ACC112 (cell line): Measurements from ENCODE around the gene IQSEC2.

Source experiments
- H2AFZ ChIP-seq: fragments of 200-600 bp; sonication (generic); one replicate; pipeline ENCODE4 v1.6.0; 2017; ENCODE audit warnings: antibody characterized with exemption, low read length; ENCODE audit not compliant: unreplicated experiment
- H3K27ac ChIP-seq: fragments of 200-600 bp; sonication (generic); 2 replicates; pipeline ENCODE4 v1.5.1; 2014; ENCODE audit warnings: low read depth, mild to moderate bottlenecking, antibody characterized with exemption, low read length, moderate library complexity
- H3K27me3 ChIP-seq: fragments of 200-600 bp; sonication (generic); 2 replicates; pipeline ENCODE4 v1.6.1; 2014; ENCODE audit warnings: mild to moderate bottlenecking, antibody characterized with exemption, low read length, moderate library complexity, mixed read lengths; ENCODE audit not compliant: insufficient read depth
- H3K36me3 ChIP-seq: fragments of 200-600 bp; sonication (generic); 2 replicates; pipeline ENCODE4 v1.6.1; 2016; ENCODE audit warnings: mild to moderate bottlenecking, antibody characterized with exemption, low read length, moderate library complexity, mixed read lengths; ENCODE audit not compliant: insufficient read depth
- H3K4me1 ChIP-seq: fragments of 200-600 bp; sonication (generic); one replicate; pipeline ENCODE4 v1.6.1; 2016; ENCODE audit warnings: low read length, mixed read lengths; ENCODE audit not compliant: insufficient read depth, unreplicated experiment, control insufficient read depth
- H3K4me3 ChIP-seq: fragments of 200-600 bp; sonication (generic); 2 replicates; pipeline ENCODE4 v1.5.1; 2014; ENCODE audit warnings: mild to moderate bottlenecking, low read depth, low read length
- H3K79me2 ChIP-seq: fragments of 200-600 bp; sonication (generic); one replicate; pipeline ENCODE4 v1.6.0; 2016; ENCODE audit warnings: low read length; ENCODE audit not compliant: control insufficient read depth, unreplicated experiment, insufficient read depth

IQSEC2 gene

DNA sequence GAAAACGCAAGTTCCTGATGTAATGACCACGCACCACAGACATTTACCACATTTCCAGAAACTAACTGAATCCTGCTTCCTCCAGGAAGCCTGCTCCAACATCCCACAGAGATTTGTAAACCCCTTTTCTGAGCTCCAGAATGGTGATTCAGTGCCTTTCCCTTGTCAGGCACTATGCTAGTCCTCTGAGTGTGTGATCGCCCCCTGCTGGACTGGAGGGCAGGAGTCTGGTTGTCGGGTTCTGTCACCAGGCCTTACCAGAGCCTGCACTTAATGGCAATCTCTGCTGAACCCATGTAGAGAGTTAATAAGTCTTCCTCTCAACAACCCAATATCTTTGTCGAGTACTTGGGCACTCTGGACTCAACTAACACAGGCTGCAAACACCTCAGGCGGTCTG lies 41.9 kb downstream of the IQSEC2 start:
- H2AFZ ChIP-seq, result no peak overlapping the region
- no peaks in the 10 kb centered on the region for H3K4me1 ChIP-seq
- no peaks in the 10 kb centered on the region for H3K27me3 ChIP-seq

DNA sequence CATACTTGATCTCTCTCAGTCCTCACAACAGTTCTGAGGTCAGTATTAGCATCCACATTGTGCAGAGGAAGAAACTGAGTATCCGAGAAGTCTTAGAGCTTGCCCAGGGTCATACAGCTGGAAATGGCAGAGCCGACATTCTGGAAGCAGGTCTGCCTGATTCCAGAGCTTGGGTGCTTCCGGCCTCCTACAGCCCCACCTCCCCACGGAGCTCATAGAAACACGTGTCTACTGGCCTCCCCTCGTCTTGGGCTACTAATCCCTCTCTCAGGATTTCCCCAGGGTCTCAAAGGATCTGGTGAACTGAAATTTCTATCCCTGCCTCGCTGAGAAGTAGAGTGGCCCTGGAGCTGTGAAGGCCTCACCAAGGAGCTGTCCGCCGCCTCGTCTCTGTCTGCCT lies 44.3 kb downstream of the IQSEC2 start:
- H3K36me3 ChIP-seq, result peaks cover 3% of the 10 kb centered on the region; the same call in 1 of the 2 replicates
- H3K4me3 ChIP-seq, result no peak overlapping the region
- H2AFZ ChIP-seq, result no peak overlapping the region
- H3K27ac ChIP-seq, result no peak overlapping the region
- H3K4me1 ChIP-seq, result no peaks in the 10 kb centered on the region
- no peaks in the 10 kb centered on the region for H3K79me2 ChIP-seq
- H3K27me3 ChIP-seq, result no peaks in the 10 kb centered on the region

More for the DNA sequence above, 41.9 kb downstream of the IQSEC2 start:
- Histone ChIP-seq H3K4me3 (no peak overlapping the region), H3K79me2 (no peaks in the 10 kb centered on the region), H3K27ac (no peak overlapping the region), H3K36me3 (peaks cover 3% of the 10 kb centered on the region; the same call in 1 of the 2 replicates)

DNA sequence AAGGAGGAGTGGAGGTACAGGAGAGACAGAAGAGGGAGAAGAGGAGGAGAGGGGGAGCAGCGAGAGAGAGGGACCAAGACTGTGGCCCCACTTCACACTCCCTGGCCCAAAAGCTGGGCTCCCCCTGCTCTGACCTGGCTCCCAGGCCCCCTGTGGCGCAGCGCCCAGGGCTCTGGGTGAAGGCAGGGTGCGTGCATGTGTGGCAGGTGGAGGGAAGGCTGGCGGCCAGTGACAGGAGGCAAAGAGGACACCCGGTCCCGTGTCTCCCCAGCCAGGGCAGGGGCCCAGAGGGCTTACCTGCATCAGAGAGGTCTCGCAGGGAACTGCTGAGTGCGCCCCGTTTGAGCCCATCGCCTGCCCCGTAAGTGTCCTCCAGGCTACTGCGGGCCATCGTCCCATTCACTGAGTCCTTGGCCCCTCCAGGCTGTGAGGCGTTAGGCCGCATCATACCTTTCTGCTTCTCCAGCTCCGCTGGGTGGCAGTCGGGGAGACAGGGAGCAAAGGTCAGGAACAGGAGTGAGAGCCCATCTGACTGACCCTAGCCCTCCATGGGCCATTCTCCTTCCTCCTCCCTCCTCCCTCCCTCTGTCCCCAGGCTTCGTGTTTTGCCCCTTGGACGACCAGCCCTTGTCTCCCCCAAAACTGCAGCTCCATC lies 45.2 kb downstream of the IQSEC2 start:
- Histone ChIP-seq H3K27me3 (no peaks in the 10 kb centered on the region), H3K36me3 (peaks cover 3% of the 10 kb centered on the region; the same call in 1 of the 2 replicates), H3K27ac (no peak overlapping the region), H3K4me1 (no peaks in the 10 kb centered on the region), H3K79me2 (no peaks in the 10 kb centered on the region), H2AFZ (no peak overlapping the region), H3K4me3 (no peak overlapping the region)

DNA sequence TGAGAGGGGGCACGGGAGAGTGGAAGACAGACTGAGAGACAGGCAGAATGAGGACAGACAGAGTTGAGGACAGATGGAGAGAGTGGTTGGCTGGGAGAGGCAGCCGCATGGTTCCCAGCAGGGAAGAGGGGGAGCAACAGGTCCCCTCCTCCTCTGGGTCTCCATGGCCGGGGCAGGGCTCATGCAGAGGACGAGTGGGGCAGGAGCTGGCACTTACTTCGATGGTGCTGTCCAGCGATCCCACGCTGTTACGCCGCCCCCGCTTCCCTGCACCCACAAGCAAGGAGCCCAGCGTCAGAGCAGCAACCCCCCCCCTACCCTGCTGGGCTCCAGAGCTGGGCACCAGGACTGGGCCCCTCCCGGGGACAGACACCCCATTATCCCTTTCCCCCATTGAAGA lies 45.8 kb downstream of the IQSEC2 start:
- H3K79me2 ChIP-seq, result no peaks in the 10 kb centered on the region
- H3K27me3 ChIP-seq, result no peaks in the 10 kb centered on the region
- no peaks in the 10 kb centered on the region for H3K4me1 ChIP-seq
- H2AFZ ChIP-seq, result no peak overlapping the region
- no peak overlapping the region for H3K4me3 ChIP-seq
- H3K27ac ChIP-seq, result no peak overlapping the region
- peaks cover 3% of the 10 kb centered on the region; the same call in 1 of the 2 replicates for H3K36me3 ChIP-seq

DNA sequence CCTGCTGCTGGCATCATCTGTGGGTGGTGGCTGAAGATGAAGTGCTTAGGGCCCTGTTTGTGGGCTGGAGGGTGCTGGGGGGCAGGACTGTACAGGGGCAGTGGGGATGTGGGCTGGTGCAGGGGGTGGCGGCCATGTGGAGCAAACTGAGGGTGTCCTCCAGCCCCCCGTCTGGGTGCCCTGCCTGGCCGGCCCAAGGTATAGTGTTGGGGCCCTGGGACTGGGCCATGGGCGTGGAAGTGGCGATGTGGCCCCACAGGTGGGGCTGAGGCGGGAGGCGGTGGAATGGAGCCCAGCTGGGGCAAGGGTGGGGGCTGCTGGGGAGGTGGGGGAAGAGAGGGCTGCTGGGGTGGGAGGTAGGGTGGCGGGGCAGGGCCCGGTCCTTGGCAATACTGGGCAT lies 46.9 kb downstream of the IQSEC2 start:
- H3K79me2 ChIP-seq, result no peaks in the 10 kb centered on the region
- H3K27ac ChIP-seq, result no peak overlapping the region
- no peak overlapping the region for H3K4me3 ChIP-seq
- no peaks in the 10 kb centered on the region for H3K27me3 ChIP-seq
- no peak overlapping the region for H2AFZ ChIP-seq
- no peaks in the 10 kb centered on the region for H3K4me1 ChIP-seq
- H3K36me3 ChIP-seq, result no peaks in the 10 kb centered on the region

DNA sequence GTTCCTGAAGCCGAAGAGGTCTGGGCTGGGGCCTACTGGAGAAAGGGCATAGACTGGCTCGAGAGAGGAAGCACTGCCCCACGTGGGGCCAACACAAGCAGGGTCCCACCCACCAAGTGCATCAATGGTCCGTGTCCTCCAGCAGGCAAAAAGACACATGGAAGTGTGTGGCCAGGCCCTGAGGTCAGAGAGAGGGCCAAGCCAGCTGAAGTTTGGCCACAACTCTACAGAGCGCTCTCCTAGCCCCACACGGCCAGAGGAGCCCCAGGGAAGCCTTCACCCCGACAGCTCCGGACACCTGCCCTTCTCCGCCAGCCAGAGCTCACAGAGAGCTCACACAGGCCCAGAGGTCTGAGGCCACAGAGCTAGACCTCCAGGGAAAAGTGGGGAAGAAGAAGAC lies 47.8 kb downstream of the IQSEC2 start:
- H3K36me3 ChIP-seq, result no peaks in the 10 kb centered on the region
- no peak overlapping the region for H3K4me3 ChIP-seq
- H2AFZ ChIP-seq, result no peak overlapping the region
- H3K4me1 ChIP-seq, result no peaks in the 10 kb centered on the region
- no peak overlapping the region for H3K27ac ChIP-seq
- no peaks in the 10 kb centered on the region for H3K79me2 ChIP-seq
- H3K27me3 ChIP-seq, result no peaks in the 10 kb centered on the region

DNA sequence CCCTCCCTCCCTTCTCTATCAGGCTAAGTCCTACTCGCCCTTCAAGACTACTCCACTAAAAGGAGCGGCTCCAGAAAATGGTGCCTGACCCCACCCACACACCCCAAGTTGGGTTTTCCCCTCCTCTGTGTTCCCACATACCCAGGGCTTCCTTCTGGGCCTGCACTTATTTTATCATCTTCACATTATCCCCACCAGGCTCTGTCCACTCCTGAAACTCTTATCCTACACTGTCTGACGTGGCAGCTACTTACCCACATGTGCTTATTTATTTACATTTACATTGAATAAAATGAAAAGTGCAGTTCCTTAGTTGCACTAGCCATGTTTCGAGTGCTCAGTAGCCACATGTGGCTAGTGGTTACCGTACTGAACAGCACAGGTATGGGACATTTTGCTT lies 51.3 kb downstream of the IQSEC2 start:
- no peaks in the 10 kb centered on the region for H3K36me3 ChIP-seq
- H3K4me3 ChIP-seq, result no peak overlapping the region
- no peak overlapping the region for H2AFZ ChIP-seq
- H3K79me2 ChIP-seq, result peaks cover under 1% of the 10 kb centered on the region
- peaks cover 4% of the 10 kb centered on the region for H3K4me1 ChIP-seq
- no peak overlapping the region for H3K27ac ChIP-seq
- H3K27me3 ChIP-seq, result no peaks in the 10 kb centered on the region

DNA sequence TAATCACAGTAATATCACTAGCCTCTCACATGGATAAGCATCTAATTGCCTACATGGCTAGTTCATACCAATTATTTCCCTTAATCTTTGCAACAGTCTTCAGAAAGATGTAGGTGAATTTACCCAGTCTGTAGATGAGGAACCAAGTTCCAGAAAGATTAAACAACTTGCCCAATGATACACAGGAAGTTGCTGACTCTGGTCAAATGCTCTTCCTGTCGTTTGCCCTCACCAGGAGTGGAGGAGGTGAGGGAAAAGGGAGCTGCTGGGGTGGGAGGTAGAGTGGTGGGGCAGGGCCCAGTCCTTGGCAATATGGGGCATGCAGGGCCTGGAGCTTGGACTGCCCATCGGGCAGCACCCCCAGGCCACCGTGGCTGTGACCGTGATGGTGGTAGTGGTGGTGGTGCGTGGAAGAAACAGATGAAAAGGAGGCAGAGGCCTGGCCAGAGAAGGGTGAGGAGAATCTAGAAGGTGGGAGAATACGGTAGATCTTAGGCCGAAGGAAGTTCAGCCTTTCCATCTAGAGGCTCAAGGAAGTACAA lies 54.1 kb downstream of the IQSEC2 start:
- peaks cover 13% of the 10 kb centered on the region for H3K4me1 ChIP-seq
- H3K4me3 ChIP-seq, result no peak overlapping the region
- peaks cover 29% of the 10 kb centered on the region for H3K79me2 ChIP-seq
- H3K27ac ChIP-seq, result no peak overlapping the region
- H2AFZ ChIP-seq, result no peak overlapping the region
- H3K27me3 ChIP-seq, result no peaks in the 10 kb centered on the region
- H3K36me3 ChIP-seq, result no peaks in the 10 kb centered on the region

DNA sequence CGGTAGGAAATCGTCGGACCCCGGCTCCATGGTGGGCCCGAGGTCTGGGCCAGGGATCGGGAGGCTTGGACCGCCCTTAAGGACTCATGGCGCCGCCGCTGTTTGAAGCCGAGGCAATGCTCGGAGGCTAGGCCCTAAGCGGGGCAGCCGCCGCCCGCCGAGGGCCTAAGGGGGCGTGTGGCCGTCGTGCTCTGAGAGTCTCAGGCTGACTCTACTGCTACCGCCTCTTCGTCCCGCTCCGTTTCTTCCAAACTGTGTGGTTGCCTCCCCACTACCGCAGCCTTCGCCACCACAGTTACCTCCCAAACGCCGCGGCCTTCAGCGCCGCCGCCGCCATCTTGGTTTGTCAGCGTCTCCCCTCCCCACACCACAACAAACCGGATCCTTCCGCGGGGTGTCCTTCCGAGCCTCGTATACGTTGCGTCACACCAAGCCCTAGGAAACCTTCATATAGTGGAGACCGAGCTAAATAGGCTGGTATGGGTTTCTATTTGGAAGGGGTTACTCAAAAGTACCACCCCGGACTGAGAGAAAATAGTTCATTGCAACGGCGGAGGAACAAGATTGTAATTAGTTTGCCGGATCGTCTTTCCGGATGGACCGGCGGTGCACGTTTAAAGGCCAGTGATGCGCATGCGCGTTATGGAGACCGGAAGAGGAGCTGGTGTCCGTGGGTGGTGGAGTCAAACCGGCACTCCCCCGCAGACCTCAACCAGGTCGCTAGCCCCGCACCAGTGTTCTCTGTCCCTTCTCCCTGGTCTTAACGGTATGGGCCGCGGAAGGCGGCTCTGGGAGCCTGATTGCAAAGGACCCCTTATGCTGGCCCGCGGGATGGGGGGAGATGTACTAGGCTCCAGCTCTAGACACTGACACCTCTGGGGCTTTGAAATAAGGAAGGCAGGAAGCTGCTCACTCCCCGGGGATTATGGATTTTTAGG lies 56.3 kb downstream of the IQSEC2 start, which contains the start of gene KDM5C:
Gene KDM5C, minus strand, starts transcription at position 348 of the 938 bp plus-strand sequence. Its CDS starts 318 bp downstream, at position 30.
- Histone ChIP-seq H3K36me3 (peaks cover 6% of the 10 kb centered on the region; the same call in 1 of the 2 replicates), H2AFZ (peak within 1 kb of the TSS; percentile 60), H3K79me2 (peaks cover 49% of the 10 kb centered on the region)

DNA sequence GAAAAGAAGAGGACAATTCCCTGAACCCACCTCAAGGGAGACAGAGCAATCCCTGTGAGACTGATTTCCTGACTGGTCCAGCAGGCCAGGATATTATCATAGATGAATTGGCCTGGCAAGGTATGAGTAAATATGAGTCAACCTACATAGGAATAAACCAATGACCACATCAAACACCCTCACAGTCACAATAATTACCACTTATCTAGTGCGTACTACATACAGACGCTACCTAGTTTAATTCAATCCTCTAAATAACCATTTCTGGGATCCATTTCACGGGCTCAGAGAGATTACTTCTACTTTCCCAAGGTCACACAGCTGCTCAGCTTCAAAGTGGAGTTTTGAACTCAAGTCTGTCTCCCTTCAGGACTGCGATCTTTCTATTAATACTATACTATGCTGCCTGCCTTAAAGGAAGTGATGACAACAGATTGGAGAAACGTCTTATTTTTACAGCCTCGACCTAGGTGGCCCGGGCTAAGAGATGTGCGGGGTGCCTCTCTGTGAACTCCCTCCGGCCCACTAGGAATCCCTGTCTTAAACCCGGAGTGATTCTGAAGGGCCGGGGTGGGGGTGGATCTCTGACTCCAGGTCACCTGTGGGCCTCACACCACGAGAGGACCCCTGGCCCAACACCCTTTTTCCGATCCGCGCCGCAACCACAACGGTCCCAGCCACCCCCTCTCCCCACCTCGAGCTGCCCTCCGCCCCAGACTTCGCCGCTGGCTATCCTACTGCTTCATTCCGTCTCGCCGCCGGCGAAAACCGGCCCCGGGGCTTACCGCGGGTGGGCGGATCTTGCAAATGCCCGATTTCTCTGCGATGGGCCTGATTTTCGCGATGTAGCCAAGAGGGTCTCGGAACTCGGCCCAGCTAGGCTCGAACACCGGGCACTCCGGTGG lies 57.2 kb downstream of the IQSEC2 start:
- Histone ChIP-seq H3K79me2 (peaks cover 57% of the 10 kb centered on the region), H2AFZ (peak overlapping the region; percentile 60), H3K27me3 (no peaks in the 10 kb centered on the region), H3K36me3 (peaks cover 9% of the 10 kb centered on the region; the same call in 1 of the 2 replicates), H3K27ac (peak overlapping the region; percentile 94), H3K4me1 (peaks cover 18% of the 10 kb centered on the region), H3K4me3 (peak overlapping the region; percentile 98)

More for the DNA sequence above, 56.3 kb downstream of the IQSEC2 start, which contains the start of gene KDM5C:
- Histone ChIP-seq H3K27me3 (no peaks in the 10 kb centered on the region), H3K4me1 (peaks cover 18% of the 10 kb centered on the region), H3K27ac (peak within 1 kb of the TSS; percentile 94), H3K4me3 (peak within 1 kb of the TSS; percentile 98)
